NCI-H2107 treated with DMSO at 0.1 percent for 48 hours (cell line): ENCODE data around the gene ADGRA1.

ENCODE experiments used
- DNase-seq: peaks from one replicate; lab custom pipeline; 2025; ENCODE audit not compliant: unreplicated experiment; lab: John Stamatoyannopoulos, UW

Gene ADGRA1

GRCh38 chr10:133094286-133094685 is 6.6 kb downstream of the ADGRA1 start:
- no peak for DNase-seq

GRCh38 chr10:133094866-133095265 is 7.1 kb downstream of the ADGRA1 start:
- no peak for DNase-seq

GRCh38 chr10:133095586-133095985 is 7.9 kb downstream of the ADGRA1 start:
- no peak for DNase-seq

- DNase-seq: no peak
Observed at GRCh38 chr10:133096616-133097269, 9.0 kb downstream of the ADGRA1 start.

- no peak for DNase-seq
Observed at GRCh38 chr10:133097418-133097817, 9.7 kb downstream of the ADGRA1 start.

GRCh38 chr10:133097961-133098360 is 10.2 kb downstream of the ADGRA1 start:
- no peak for DNase-seq

- DNase-seq: no peak
Observed at GRCh38 chr10:133098426-133099124, 10.9 kb downstream of the ADGRA1 start.

GRCh38 chr10:133099571-133099970 is 11.8 kb downstream of the ADGRA1 start:
- DNase-seq: no peak

GRCh38 chr10:133100186-133100585 is 12.5 kb downstream of the ADGRA1 start:
- no peak for DNase-seq

GRCh38 chr10:133100706-133101415 is 13.1 kb downstream of the ADGRA1 start:
- DNase-seq: no peak

GRCh38 chr10:133101416-133101810 is 13.7 kb downstream of the ADGRA1 start:
- DNase-seq: no peak

GRCh38 chr10:133102415-133103095 is 14.8 kb downstream of the ADGRA1 start:
- DNase-seq: no peak

GRCh38 chr10:133103311-133103910 is 15.7 kb downstream of the ADGRA1 start:
- DNase-seq: no peak

GRCh38 chr10:133104068-133104962 is 16.6 kb downstream of the ADGRA1 start:
- DNase-seq: no peak

GRCh38 chr10:133104963-133105640 is 17.4 kb downstream of the ADGRA1 start:
- no peak for DNase-seq

- no peak for DNase-seq
Observed at GRCh38 chr10:133105686-133106390, 18.1 kb downstream of the ADGRA1 start.

GRCh38 chr10:133106516-133106915 is 18.8 kb downstream of the ADGRA1 start:
- DNase-seq: no peak

GRCh38 chr10:133107442-133107841 is 19.7 kb downstream of the ADGRA1 start:
- no peak for DNase-seq

- no peak for DNase-seq
Observed at GRCh38 chr10:133109711-133110110, 22.0 kb downstream of the ADGRA1 start.
